Upper lobe of left lung (tissue), 6 donors: ENCODE results near the gene PLEKHH3. TPM values are rescaled to one million over a fixed set of nuclear protein-coding genes. Genes with fewer than 3 reads are reported as not detected.

Experiments used
- ATAC-seq, 2 donors: fragments of 200-7000 bp; cut with Tn5 transposase; one replicate each; pipeline ENCODE4 v1.9.1; 2022; ENCODE audit warnings: mild to moderate bottlenecking in 2 of 2, moderate library complexity in 2 of 2; ENCODE audit not compliant: low FRiP score in 2 of 2
- DNase-seq, 2 donors: peaks; one replicate each; pipeline ENCODE4 v3.0.0-alpha.2; 2019 to 2020
- H3K27ac ChIP-seq, 4 donors: fragments of 200-600 bp; sonication (generic); one replicate each; pipeline ENCODE4 v1.5.1; 2016 to 2019
- H3K27me3 ChIP-seq, 4 donors: fragments of 200-600 bp; sonication (generic); one replicate each; pipeline ENCODE4 v1.5.1; 2017 to 2019
- H3K36me3 ChIP-seq, 4 donors: fragments of 200-600 bp; sonication (generic); one replicate each; pipeline ENCODE4 v1.5.1; 2016 to 2019
- H3K4me1 ChIP-seq, 4 donors: fragments of 200-600 bp; sonication (generic); one replicate each; pipeline ENCODE4 v1.5.1; 2018 to 2019
- H3K4me3 ChIP-seq, 4 donors: fragments of 200-600 bp; sonication (generic); one replicate each; pipeline ENCODE4 v1.5.1; 2017 to 2019; ENCODE audit warnings: mild to moderate bottlenecking in 2 of 4, moderate library complexity in 1 of 4
- H3K9me3 ChIP-seq, 4 donors: fragments of 200-600 bp; sonication (generic); one replicate each; pipeline ENCODE4 v1.5.1; 2018 to 2019
- EP300 ChIP-seq, 4 donors: sonication (generic); formaldehyde crosslinking; IDR thresholded peaks; one replicate each; pipeline ENCODE4 v1.5.1; 2017; ENCODE audit warnings: antibody characterized with exemption in 4 of 4, control low read depth in 2 of 4
- POLR2A ChIP-seq, 4 donors: fragments of 450-650 bp; IDR thresholded peaks; one replicate each; pipeline ENCODE4 v1.5.1; 2016 to 2017; ENCODE audit warnings: antibody characterized with exemption in 4 of 4, mild to moderate bottlenecking in 2 of 4
- POLR2AphosphoS5 ChIP-seq, 2 donors: sonication (generic); formaldehyde crosslinking; IDR thresholded peaks; one replicate each; pipeline ENCODE4 v1.5.1; 2017; ENCODE audit warnings: antibody characterized with exemption in 2 of 2
- WGBS, 2 donors: methylation state at CpG; one replicate each; pipeline ENCODE4 v1.1.5; 2017 to 2018; 5-methylcytosine and 5-hydroxymethylcytosine counted together
- total RNA-seq, 6 donors: library from RNA; depleted of rRNA in 4 of 6; stranded (reverse); fragments of >200 nt in 4 of 6; gene quantifications; one replicate each; pipeline versions ENCODE4 v1.1.0 to v1.2.1, GENCODE V29; 2016 to 2021
- TF ChIP-seq, protein P1 (sequence below), 6 experiments: fragments of 450-650 bp in 4 of 6; fragments of 200-600 bp in 2 of 6; sonication (generic) in 2 of 6; IDR thresholded peaks; one replicate each; pipeline ENCODE4 v1.5.1; 2016 to 2019; ENCODE audit warnings: antibody characterized with exemption in 6 of 6
- donor health status: DM: no; HTN: no; CAD: no; lungs with moderate emphysema.
- donor health status: DM: no; HTN: yes; CAD: no; lungs with severe emphysema.

Gene PLEKHH3
- total RNA-seq, 6 donors from 2014 or later = 18.4 to 93.2 (median 28.4) TPM

DNA sequence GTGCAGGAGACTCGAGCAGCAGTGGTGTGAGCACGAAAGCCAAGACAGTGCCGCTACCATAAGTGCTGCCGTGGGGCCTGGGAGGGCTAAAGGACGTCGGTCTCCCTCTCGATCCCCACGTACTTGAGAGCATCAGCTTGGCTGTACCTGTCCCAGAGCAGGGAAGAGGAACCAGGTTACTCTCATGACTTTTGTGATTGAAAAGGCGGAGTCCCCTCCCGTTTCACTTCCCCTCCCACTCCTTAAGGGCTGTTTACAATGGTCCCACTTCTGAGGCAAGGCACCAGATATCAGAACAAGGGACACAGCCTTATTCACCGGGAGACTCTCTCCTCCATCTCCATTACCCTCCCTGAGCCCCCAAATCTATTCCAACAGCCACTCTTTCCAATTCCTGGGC is 25.7 kb upstream of the PLEKHH3 start:
- H3K4me1 ChIP-seq = no peaks in the 10 kb centered on the region
- TF ChIP-seq POLR2AphosphoS5 (IDR thresholded peaks at IDR 0.05) (no peak), EP300 (IDR thresholded peaks at IDR 0.05) (no peak), POLR2A (IDR thresholded peaks at IDR 0.05) (no peak)
- TF ChIP-seq, protein P1, sequence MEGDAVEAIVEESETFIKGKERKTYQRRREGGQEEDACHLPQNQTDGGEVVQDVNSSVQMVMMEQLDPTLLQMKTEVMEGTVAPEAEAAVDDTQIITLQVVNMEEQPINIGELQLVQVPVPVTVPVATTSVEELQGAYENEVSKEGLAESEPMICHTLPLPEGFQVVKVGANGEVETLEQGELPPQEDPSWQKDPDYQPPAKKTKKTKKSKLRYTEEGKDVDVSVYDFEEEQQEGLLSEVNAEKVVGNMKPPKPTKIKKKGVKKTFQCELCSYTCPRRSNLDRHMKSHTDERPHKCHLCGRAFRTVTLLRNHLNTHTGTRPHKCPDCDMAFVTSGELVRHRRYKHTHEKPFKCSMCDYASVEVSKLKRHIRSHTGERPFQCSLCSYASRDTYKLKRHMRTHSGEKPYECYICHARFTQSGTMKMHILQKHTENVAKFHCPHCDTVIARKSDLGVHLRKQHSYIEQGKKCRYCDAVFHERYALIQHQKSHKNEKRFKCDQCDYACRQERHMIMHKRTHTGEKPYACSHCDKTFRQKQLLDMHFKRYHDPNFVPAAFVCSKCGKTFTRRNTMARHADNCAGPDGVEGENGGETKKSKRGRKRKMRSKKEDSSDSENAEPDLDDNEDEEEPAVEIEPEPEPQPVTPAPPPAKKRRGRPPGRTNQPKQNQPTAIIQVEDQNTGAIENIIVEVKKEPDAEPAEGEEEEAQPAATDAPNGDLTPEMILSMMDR (IDR thresholded peaks at IDR 0.05) = no peak
- no peaks in the 10 kb centered on the region for H3K9me3 ChIP-seq
- H3K27ac ChIP-seq = no peak overlapping the region
- ATAC-seq (no peak), DNase-seq (no peak)
- 88 to 91% methylated on average over 11 of the region's 11 CpGs for WGBS, 2 donors
- no peaks in the 10 kb centered on the region for H3K27me3 ChIP-seq
- no peak overlapping the region for H3K4me3 ChIP-seq
- peaks cover 48 to 91% (median 67%) of the 10 kb centered on the region in 4 donors for H3K36me3 ChIP-seq

DNA sequence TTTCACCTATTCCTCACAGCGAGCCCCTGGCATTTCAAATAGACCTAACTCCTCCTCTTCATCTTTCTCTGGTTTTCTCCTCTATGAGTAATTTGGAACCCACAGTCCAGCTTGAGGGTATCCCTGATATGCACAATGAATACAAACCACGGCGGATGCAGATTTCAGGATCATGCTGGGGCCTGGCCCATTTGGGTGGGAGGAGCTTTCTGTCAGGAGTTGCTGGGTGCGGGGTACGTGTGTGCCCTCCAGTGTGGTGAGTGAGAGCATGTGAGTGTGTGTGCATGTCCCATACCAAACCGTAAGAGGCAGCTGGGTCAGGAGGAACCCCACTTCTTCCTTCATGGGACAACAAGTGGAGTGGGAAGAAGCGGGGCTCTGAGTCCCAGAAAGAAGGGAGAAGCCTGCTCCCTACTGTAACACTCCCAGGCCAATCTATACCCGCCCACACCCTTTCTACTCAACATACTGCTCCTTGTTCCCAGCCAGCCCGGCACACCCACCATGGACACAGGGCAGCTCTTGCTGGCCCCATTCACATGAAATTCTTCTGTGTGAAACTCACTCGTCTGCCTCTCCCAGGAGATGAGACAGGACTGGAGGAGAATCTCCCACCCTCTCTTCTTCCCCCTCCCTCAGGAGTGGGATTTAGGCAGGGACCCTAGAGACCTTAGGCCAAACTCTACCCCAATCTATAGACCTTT is 23.9 kb upstream of the PLEKHH3 start:
- TF ChIP-seq POLR2AphosphoS5 (IDR thresholded peaks at IDR 0.05) = no peak
- no peak for TF ChIP-seq EP300 (IDR thresholded peaks at IDR 0.05)
- TF ChIP-seq POLR2A (IDR thresholded peaks at IDR 0.05) = no peak
- TF ChIP-seq, protein P1 (IDR thresholded peaks at IDR 0.05) = no peak
- peaks cover 43 to 91% (median 54%) of the 10 kb centered on the region in 4 donors for H3K36me3 ChIP-seq

DNA sequence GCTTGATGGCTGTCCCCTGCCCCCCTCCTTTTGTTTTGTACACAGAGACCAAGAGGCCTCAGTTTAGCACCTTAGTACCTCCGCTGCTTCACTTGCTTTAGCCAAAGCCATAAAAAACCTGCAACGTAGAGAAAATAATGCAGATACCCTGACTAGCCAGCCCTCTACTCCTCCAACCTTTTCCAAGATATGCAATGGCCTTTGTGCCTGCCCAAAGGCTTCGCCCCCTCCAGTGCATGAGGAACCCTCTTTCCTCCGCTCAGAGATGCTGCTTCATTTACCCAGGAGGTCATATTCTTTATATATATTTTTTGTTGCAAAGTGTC is 22.6 kb upstream of the PLEKHH3 start:
- WGBS, 2 donors = 91 to 98% methylated on average over 4 of the region's 4 CpGs
- Histone ChIP-seq H3K27me3 (no peaks in the 10 kb centered on the region), H3K4me3 (no peak overlapping the region), H3K27ac (no peak overlapping the region), H3K9me3 (no peaks in the 10 kb centered on the region), H3K4me1 (no peaks in the 10 kb centered on the region), H3K36me3 (peaks cover 30 to 88% (median 48%) of the 10 kb centered on the region in 4 donors)
- TF ChIP-seq, protein P1 (IDR thresholded peaks at IDR 0.05) = no peak
- no peak for TF ChIP-seq EP300 (IDR thresholded peaks at IDR 0.05)
- no peak for TF ChIP-seq POLR2A (IDR thresholded peaks at IDR 0.05)
- no peak for TF ChIP-seq POLR2AphosphoS5 (IDR thresholded peaks at IDR 0.05)
- DNase-seq = no peak
- no peak for ATAC-seq

More for the DNA sequence above, 23.9 kb upstream of the PLEKHH3 start:
- no peak overlapping the region for H3K27ac ChIP-seq
- H3K4me3 ChIP-seq = no peak overlapping the region
- 92 to 93% methylated on average over 10 of the region's 10 CpGs for WGBS, 2 donors
- no peaks in the 10 kb centered on the region for H3K4me1 ChIP-seq
- no peaks in the 10 kb centered on the region for H3K9me3 ChIP-seq
- no peak for ATAC-seq
- DNase-seq = no peak
- H3K27me3 ChIP-seq = no peaks in the 10 kb centered on the region

DNA sequence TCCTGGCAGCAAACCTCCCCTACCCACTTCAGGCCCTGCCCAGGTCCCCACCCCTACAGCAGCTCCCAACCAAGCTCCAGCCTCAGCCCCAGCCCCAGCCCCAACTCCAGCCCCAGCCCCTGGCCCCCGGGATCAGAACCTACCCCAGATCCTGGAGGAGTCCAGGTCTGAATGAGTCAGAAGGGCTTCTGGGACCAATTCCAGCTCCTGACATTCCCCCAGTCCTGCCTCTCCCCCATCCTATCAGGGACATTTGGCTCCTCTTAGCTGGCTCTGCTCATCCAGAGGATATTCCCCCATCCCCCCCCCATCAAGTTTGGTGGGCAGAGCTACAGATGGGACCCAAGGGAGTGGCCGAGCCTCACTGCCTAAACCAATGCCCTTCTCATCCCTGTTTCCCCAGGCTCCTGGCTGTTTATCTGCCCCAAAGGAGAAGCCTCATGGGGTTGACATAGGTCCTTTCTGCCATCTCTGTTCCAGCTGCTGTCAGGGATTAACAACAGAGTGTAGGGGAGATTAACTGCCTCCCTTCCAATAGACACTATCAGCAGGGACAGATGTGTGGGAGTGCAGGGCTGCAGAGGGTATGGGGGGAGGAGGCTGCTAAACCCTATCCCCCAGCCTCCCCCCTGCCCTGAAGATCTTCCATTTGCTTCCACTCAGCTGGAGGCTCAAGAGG is 22.1 kb upstream of the PLEKHH3 start:
- H3K9me3 ChIP-seq = no peaks in the 10 kb centered on the region
- H3K27me3 ChIP-seq = no peaks in the 10 kb centered on the region
- ATAC-seq (peak in 1 of 2 donors; percentile 69), DNase-seq (no peak)
- H3K4me3 ChIP-seq = no peak overlapping the region
- H3K4me1 ChIP-seq = no peaks in the 10 kb centered on the region
- 58% methylated on average over 2 of the region's 2 CpGs; no CpG with 5 or more reads in 1 of the 2 donors for WGBS, 2 donors
- no peak for TF ChIP-seq EP300 (IDR thresholded peaks at IDR 0.05)
- TF ChIP-seq POLR2A (IDR thresholded peaks at IDR 0.05) = no peak
- TF ChIP-seq POLR2AphosphoS5 (IDR thresholded peaks at IDR 0.05) = no peak
- TF ChIP-seq, protein P1 (IDR thresholded peaks at IDR 0.05) = no peak
- H3K36me3 ChIP-seq = peaks cover 25 to 88% (median 44%) of the 10 kb centered on the region in 4 donors
- H3K27ac ChIP-seq = no peak overlapping the region
